GM18507 (cell line): ENCODE measurements around the gene SFXN5.

Experiments
- DNase-seq: peaks from one replicate; pipeline ENCODE4 v3.0.0; 2011; ENCODE audit warnings: low read depth; ENCODE audit not compliant: insufficient read length; ENCODE audit errors: extremely low spot score
- FAIRE-seq: peaks from 2 replicates; lab custom pipeline; 2011; peaks lifted over from hg19 to GRCh38; lab: Jason Lieb, UNC

Gene SFXN5

DNA sequence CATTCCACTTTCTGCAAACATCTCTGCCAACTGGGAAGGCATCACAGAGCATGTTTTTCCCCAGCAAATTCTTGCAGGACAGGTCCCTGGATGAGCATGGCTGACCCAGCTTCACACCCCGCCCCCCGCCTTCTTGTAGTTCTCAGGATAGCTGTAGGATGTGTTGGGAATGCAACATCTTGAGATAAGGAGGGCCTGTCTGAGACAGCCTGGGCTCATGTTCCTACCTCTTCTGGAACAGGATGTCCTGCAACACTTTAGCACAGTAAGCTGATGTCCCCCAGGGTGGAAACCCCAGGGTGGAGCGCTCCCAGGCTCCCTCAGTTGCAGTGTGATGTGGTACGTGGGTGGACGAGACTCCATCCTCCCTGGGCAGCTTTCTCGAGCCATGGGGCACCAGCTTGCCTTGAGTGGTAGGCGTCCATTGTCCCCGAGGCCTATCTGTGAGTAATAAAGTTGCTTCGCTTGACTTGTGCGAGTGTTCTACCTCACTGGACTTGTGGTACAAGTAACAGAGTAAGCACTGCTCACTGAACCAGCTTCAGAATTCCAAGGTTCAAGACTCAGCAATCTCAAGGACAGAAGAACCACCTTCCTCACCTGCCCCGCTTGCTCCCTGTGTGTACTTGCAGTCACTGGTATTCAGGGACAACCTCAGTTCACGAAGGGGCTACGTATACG lies 105.6 kb downstream of the SFXN5 start:
- no peak for FAIRE-seq
- no peak for DNase-seq

- no peak for FAIRE-seq
- no peak for DNase-seq
These were observed 106.5 kb downstream of the SFXN5 start for GRCh38 chr2:72965016-72965415.

DNA sequence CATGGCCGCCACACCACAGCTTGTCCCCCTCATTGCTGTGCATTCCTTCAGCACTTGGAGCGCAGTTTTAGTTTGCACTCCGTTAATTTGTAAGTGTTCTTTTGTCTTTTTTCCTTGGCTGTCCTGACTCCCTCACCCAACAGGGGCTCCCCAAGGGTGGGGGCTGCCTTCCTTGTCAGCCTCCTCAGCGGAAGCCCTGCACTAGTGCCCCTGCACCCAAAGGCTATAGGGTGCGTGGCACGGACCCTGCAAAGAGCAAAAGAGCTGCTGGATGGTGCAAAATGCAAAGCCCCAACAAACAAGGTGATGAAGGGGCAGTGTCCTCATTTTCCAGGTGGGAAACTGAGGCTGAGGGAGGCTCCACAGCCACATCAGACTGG lies 107.4 kb downstream of the SFXN5 start:
- DNase-seq (no peak), FAIRE-seq (no peak)

DNA sequence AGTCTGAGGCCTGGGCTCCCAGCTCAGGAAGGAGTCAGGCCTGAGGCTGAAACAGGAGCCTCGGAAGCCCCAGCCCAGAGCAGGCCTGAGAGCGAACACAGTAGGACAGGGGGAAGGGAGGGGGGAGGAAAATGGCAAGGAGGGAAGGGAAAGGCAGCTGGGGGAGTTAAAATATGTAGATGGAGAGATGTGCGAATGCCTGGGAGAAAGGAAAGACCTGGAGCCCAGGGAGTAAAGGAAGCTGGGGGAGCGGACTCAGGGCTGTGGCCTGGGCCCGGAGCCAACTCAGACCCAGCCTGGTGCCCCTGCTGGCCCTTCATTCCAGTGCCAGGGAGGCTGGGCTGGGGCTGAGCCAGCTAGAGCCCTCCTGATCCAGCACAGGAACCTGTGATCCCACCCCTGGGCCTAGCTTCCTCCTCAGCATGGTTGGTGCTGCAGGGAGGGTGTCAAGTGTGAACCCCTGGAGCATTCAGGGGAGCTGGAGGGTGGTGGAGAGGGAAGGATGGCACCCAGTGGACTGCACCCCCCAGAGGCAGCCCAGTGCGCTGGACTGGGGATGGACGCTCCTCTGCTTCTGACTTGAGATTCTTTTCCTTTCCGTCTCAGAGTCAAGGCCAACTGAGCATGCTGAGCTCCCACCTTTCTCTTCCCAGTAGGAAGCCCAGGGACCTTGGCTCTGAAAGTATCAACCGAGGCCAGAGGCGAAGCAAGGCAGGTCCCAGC lies 107.9 kb downstream of the SFXN5 start:
- DNase-seq, result no peak
- FAIRE-seq, result no peak

DNA sequence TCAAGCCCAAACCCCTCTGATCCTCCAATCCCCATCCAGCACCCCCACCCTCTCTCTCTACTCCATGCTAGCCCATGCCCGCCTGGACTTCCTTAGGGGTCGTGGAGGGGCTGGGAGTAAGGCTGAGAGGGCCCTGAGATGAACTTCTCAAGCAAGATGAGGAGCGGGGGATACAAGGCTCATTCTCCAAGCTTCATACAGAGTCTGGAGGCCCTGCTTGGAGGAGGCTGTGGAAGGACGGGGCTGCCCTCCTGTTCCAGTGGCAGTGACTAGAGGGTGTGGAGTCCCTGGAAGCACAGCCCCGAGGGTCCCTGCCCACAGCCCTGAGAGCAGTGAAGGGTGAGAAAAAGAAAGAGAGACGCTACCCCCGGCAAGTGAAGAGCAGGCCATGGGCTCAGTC lies 108.6 kb downstream of the SFXN5 start:
- FAIRE-seq (no peak), DNase-seq (no peak)

GRCh38 chr2:72961853-72962468 lies 109.6 kb downstream of the SFXN5 start:
- DNase-seq (no peak), FAIRE-seq (no peak)

DNA sequence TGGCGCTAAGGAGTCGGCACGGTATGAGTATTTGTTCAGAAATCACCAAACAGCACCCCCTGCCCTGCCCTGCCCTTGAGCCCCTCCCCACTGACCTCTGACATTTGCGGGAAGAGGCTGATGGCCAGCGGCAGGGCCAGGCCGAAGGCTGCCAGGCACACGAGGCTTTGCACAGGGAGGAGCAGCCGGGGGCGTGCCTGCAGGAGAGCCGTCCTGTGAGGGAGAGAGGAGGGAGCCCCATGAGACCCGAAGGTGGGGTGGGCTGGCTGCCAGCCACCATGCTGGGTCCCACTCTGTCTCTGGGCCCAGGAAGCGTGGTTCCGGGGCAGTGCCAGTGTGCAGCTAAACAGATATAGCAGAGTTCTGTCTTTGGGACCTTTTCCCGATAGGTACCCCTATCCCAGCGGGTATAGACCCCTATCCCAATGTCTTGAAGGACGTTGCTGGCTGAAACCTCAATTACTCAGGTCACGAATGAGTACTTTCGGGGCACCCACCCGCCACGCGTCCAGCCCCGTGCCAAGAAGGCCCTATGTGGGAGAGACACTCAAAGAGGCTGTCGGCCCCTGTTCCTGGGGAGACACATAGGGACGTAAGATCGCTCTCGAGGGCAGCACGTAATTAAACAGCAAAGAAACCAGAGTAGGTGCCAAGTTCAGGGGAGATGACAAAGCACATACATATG lies 110.3 kb downstream of the SFXN5 start:
- FAIRE-seq (no peak), DNase-seq (no peak)

- DNase-seq (no peak), FAIRE-seq (no peak)
These were observed 111.2 kb downstream of the SFXN5 start for GRCh38 chr2:72959995-72960981.

DNA sequence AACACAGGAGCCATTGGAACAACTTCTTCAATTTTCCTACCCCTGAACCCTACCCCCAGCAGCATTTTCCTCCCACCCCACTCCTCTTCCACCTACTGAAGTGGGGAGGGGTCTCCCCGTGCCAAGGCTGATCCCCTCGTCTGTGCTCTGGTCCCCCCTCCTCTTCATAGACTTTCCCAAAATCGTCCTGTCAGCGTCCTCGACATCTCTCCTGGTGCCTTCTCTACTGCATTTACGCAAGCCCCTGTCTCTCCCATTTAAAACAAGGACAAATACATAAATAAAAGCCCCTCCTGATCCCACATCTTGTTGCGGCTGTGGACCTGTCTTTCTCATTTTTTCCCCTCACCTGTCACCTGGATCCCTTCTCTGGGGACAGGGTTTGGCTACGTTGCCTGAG lies 112.0 kb downstream of the SFXN5 start:
- DNase-seq, result no peak
- no peak for FAIRE-seq

DNA sequence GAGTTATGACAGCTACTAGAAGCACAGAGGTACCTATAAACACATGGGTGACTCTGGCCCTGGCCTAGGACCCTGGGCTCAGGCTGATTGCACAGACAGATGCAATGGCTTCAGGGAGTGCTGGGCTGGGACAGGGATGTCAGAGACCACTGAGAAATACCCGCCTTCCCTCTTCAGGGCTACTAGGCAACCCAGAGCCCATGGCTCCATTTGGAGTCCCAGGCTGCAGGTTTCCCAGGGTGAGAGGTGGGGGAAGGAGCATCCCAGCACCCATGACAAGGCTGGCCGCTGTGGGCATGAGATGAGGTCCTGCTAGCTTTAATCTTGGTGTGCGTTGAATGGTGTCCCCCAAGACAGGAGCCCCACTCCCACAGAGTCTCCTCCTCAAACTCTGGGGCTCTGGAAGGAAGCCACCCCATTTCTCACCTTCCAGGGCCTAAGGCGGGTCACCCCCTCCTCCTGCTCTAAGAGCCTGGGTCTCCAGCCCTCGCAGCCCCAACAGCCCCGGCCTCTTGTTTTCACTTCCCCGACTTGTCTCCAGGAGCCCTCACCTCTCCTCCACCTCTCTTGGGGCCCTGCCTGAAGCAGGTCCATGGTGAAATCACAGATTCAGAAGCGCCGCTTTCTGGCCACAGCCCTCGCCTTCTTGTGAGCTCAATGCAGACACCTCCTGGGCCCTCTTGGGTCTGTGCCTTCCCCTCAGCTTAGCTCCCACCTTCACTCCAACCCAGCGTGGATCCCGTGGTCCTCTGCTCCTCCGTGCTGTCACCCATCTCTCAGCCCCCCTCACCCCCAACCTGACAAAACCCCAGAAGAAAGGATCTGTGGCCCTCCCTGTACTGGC lies 112.7 kb downstream of the SFXN5 start:
- FAIRE-seq, result no peak
- no peak for DNase-seq

DNA sequence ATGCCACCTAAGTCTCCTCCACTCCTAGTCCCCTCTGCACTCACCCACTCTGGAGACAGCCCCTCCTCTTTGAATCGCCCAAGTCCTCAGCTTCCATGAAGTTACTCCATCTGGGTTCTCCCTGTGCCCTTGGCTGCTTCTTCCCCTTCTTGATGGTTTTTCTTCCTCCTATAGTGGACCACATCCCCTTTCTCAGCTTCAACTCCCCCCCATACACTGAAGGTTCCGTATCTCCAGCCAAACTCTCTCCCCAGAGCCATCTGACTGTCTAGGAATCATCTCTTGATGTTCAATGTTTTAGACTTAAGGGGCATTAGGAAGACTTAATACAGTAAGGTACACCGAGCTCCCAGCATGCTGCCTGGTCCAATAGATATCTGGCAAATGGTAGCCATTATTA lies 114.6 kb downstream of the SFXN5 start:
- no peak for DNase-seq
- no peak for FAIRE-seq

DNA sequence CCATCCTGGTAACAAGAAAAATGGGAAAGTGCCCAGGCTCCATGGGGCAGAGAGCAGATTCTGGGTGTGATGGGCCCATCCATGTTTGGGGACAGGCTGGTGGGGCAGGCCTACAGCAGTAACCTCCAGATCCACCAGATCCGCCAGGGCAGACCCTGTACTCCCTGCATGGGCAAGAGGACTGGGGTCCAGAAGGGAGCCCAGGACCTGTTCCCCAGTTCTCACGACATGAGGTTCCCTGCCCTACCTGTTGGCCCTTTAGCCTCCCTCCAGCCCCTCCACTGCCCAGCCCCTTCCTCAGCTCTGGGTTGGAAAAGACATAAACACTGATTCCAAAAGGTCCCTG lies 115.5 kb downstream of the SFXN5 start:
- no peak for DNase-seq
- no peak for FAIRE-seq

DNA sequence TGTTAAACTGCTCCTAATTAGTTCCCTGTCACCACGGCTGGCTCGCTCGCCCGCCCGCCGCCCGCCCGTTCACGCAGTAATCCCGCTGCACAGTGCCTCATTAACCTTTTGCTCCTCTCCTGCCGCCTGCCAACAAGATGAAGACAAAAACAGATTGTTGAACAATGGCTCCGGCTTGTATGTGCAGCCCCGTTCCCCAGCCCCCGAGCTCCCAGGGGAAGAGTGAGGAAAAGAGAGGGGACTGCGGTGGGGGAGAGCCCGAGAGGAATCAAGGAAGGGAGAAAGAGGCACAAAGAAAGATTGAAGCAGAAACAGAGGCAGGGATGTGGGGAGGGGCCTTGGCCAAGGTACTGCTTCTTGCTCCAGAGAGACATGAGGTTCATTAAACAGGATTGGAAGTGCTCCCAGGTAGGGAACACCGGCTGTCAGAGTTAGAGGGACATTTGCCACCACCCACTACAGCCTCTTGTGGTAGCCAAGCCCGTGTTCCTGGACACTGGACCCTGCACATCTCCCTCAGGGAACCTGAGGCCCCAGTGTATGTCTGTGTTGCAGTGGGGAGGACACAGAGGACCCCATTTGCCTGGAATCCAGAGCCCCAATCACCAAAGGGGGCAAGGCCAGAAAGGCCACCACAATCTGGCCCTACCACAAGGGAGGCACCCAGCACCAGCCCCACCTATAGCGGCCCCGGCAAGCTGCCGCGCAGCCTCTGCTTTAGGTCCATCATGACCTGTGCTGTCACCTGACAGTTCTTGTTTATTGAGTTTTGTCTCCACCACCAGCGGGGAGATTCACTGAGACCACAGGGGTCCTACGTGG lies 116.1 kb downstream of the SFXN5 start:
- DNase-seq (no peak), FAIRE-seq (no peak)

DNA sequence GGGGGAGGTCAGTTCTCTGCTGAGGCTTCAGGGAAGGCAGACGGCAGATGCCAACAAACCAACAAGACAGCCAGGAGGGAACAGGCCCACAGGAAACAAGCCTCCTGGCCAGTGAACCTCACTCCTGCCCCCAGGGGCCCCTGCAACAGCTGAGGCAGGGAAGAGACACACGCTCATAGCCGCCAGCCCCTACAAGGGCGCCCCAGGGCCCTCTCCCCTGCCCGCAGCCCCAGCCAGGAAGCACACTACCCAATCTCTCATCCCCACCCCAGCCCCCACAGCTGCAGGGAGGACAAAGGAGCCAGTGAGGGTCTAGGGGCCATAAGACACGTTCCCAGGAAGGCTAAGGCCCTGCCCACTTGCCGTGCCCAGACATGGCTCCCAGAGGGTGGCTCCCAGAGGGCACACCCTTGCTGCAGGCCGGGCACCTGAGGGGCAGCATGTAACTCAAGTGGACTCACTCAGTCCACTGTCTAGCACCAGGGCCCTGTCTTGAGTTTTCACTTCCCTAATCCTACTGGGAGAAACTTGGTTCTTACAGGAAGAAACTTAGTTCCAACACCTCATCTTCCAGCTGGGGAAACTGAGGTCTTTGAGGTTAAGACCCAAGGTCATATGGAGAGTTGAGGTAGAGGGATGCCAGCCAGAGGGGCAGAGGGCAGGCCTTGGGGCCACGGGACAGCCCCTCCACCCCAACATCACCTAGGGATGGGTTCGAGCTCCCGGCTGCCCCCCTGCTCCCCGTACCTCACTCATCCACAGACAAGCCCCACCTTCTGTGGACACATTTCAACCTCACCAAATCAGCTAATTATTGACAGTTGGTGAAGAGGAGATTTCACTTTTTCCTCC lies 116.9 kb downstream of the SFXN5 start:
- FAIRE-seq, result no peak

GRCh38 chr2:72953976-72954375 lies 117.5 kb downstream of the SFXN5 start:
- no peak for FAIRE-seq

More for the DNA sequence above, 116.9 kb downstream of the SFXN5 start:
- no peak for DNase-seq

DNA sequence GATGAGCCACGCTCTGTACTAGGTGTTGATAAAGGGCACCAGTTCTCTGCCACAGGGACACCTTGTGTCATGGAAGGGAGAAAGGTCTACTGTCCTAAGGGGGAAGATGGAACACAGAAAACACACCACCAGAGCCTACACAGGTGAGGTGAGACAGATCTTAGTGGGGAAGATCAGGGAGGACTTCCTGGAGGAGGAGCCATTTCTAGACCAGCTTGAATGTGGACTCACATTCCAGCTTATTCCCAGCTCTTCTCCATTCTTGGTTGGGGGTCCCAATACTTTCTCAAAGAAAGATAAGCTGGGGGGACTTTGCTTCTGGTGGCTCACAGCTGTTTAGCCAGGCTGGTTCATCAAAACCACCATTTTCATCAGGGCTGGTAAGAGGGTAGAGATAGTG lies 118.0 kb downstream of the SFXN5 start:
- FAIRE-seq (no peak), DNase-seq (no peak)

More at GRCh38 chr2:72953976-72954375, 117.5 kb downstream of the SFXN5 start:
- no peak for DNase-seq

DNA sequence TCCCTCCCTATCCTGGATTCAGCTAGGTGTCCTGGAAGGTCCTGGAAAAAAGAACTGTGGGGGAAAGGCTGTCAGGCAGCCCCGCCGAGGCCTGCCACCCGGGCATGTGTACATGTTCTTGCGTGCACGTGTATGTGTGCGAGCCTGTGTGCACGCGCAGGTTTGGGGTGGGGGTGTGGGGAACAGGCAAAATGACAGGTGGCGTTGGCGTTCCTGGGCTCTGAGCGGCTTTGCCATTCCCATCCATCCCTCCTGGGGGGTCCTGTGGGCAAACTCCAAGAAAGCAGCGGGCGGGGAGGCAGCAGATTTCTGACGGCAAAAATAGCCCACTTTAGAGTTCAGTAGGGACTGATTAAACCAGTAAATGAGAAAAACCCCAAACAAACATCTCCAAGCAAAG lies 118.6 kb downstream of the SFXN5 start:
- FAIRE-seq (no peak), DNase-seq (no peak)
